Thoracic aorta (tissue), 2 donors: ENCODE measurements around the gene RCAN3. TPM values are rescaled to one million over a fixed set of nuclear protein-coding genes. Genes with fewer than 3 reads are reported as not detected.

Experiments
- ATAC-seq: fragments of 150-250 bp; one replicate; pipeline ENCODE4 v1.8.0; 2017; ENCODE audit warnings: low read depth; ENCODE audit not compliant: insufficient number of reproducible peaks, low FRiP score
- DNase-seq: peaks from one replicate; pipeline ENCODE4 v3.0.0-alpha.2; 2020; ENCODE audit warnings: low spot score
- H3K27ac ChIP-seq, 2 donors: fragments of 200-600 bp; sonication (generic); 1 replicate in 1 of 2; 2 replicates in 1 of 2; pipeline ENCODE4 v1.5.1; 2016; ENCODE audit warnings: mild to moderate bottlenecking in 2 of 2, moderate library complexity in 2 of 2
- H3K27me3 ChIP-seq: fragments of 200-600 bp; sonication (generic); replicated peaks from 2 replicates; pipeline ENCODE4 v1.6.0; 2016; ENCODE audit warnings: mild to moderate bottlenecking; ENCODE audit not compliant: insufficient read depth
- H3K36me3 ChIP-seq: fragments of 200-600 bp; sonication (generic); one replicate; pipeline ENCODE4 v1.5.1; 2016
- H3K4me1 ChIP-seq, 2 donors: fragments of 200-600 bp; sonication (generic); 1 replicate in 1 of 2; 2 replicates in 1 of 2; pipeline versions ENCODE4 v1.5.1 to v1.6.0; 2016; ENCODE audit warnings: low read depth in 2 of 2, mild to moderate bottlenecking in 1 of 2; ENCODE audit not compliant: control insufficient read depth in 1 of 2
- H3K4me3 ChIP-seq: fragments of 200-600 bp; sonication (generic); 2 replicates; pipeline ENCODE4 v1.5.1; 2016; ENCODE audit warnings: mild to moderate bottlenecking
- H3K9me3 ChIP-seq: fragments of 200-600 bp; sonication (generic); 2 replicates; pipeline ENCODE4 v1.5.1; 2016
- total RNA-seq, 2 donors: library from RNA; depleted of rRNA; stranded (reverse); fragments of >200 nt; gene quantifications; one replicate each; pipeline versions ENCODE4 v1.1.0 to v1.2.3, GENCODE V29; 2016
- TF ChIP-seq, protein P1 (sequence below): fragments of 200-600 bp; sonication (generic); IDR thresholded peaks from one replicate; pipeline ENCODE4 v1.5.1; 2019; ENCODE audit warnings: antibody characterized with exemption

RCAN3 gene
- total RNA-seq, 2 donors from 2014 or later = 2.6 to 7.3 TPM

DNA sequence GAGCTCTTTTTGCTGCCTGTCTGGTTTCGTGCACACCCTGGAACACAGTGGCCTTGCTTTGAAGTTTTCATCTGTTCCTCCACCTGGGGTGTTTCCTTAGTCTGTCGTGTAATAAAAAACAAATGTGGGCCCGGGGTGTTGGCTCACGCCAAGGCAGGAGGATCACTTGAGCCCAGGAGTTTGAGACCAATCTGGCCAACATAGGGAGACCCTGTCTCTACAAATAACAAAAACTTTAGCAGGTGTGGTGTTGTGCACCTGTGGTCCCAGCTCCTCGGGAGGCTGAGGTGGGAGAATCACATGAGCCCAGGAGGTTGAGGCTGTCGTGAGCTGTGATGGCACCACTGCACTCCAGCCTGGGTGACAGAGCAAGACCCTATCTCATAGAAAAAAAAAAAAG, 57.7 kb downstream of the RCAN3 start:
- Histone ChIP-seq H3K27me3 (no peaks in the 10 kb centered on the region), H3K36me3 (no peaks in the 10 kb centered on the region), H3K27ac (no peak overlapping the region), H3K4me1 (no peaks in the 10 kb centered on the region), H3K4me3 (no peak overlapping the region), H3K9me3 (no peaks in the 10 kb centered on the region)
- no peak for DNase-seq
- no peak for ATAC-seq
- TF ChIP-seq, protein P1, sequence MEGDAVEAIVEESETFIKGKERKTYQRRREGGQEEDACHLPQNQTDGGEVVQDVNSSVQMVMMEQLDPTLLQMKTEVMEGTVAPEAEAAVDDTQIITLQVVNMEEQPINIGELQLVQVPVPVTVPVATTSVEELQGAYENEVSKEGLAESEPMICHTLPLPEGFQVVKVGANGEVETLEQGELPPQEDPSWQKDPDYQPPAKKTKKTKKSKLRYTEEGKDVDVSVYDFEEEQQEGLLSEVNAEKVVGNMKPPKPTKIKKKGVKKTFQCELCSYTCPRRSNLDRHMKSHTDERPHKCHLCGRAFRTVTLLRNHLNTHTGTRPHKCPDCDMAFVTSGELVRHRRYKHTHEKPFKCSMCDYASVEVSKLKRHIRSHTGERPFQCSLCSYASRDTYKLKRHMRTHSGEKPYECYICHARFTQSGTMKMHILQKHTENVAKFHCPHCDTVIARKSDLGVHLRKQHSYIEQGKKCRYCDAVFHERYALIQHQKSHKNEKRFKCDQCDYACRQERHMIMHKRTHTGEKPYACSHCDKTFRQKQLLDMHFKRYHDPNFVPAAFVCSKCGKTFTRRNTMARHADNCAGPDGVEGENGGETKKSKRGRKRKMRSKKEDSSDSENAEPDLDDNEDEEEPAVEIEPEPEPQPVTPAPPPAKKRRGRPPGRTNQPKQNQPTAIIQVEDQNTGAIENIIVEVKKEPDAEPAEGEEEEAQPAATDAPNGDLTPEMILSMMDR = no peak

DNA sequence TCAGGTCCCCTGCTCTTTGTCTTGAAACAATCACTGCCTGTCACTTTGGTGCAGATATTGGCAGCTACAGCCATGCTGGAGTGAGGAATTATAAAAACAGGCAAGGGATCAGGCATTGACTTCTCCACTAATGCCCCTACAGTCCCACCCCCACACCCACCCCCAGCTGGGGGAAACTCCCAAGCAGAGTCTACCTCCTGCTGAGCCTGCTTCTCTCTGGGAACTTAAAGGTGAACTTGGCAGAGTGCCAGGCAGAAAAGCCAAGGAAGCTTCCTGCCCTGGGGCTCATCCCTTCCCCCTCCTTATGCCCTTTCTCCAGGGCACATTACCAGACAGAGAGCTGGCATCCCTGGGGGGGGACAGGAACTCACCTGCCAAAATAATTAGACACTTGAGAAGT, 60.0 kb downstream of the RCAN3 start:
- no peak overlapping the region for H3K4me3 ChIP-seq
- no peaks in the 10 kb centered on the region for H3K4me1 ChIP-seq
- H3K36me3 ChIP-seq = no peaks in the 10 kb centered on the region
- no peak overlapping the region for H3K27ac ChIP-seq
- DNase-seq (no peak), ATAC-seq (no peak)
- TF ChIP-seq, protein P1 = no peak
- H3K27me3 ChIP-seq = no peaks in the 10 kb centered on the region
- no peaks in the 10 kb centered on the region for H3K9me3 ChIP-seq

DNA sequence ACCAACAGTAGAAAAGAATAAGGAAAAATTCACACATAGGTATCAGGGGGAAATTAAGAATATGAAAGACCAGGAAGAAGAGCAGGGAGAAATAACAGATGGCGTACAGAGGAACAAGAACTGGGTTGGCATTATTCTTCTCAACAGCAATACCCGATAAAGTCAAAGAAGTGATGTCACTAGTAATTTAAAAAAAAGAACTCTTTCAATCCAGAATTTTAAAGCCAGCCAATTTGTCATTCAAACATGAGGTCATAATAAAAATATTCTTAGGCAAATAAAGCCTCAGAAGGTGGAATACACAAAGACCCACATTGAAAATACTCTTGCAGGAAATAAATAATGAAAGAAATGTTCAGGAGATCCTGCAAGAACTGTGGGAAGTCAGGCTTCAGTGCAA, 62.1 kb downstream of the RCAN3 start:
- H3K27ac ChIP-seq = no peak overlapping the region
- TF ChIP-seq, protein P1 = no peak
- H3K27me3 ChIP-seq = no peaks in the 10 kb centered on the region
- no peaks in the 10 kb centered on the region for H3K9me3 ChIP-seq
- H3K4me3 ChIP-seq = no peak overlapping the region
- no peaks in the 10 kb centered on the region for H3K4me1 ChIP-seq
- ATAC-seq (no peak), DNase-seq (no peak)
- H3K36me3 ChIP-seq = no peaks in the 10 kb centered on the region

DNA sequence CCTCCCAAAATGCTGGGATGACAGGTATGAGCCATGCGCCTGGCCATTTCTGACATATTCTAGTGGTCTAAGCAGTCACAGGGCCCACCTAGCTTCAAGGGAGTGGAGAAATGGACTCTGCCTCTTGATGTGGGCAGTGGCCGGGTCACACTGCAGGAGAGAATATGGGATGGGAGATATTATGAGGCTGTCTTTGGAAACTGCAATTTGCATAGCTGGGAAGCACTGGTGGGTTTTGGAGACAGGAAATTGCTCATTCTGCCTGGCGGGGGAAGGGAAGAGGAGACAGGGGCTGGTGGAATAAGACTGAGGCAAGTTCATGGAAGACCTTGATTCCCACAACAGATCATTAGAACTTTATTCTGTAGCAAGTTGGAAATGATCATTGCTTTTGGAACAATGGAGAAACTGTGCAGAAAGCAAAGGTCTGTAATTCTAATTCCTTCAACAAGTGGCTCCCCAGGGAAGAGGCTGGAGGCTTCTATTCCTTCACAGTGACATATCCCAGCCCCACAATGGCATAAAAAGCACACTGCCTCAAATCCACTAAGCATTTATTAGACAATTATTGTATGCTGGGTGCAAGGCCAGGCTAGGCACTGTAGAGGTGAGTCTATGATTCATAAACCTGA, 63.7 kb downstream of the RCAN3 start:
- H3K9me3 ChIP-seq = no peaks in the 10 kb centered on the region
- no peak overlapping the region for H3K27ac ChIP-seq
- H3K4me3 ChIP-seq = no peak overlapping the region
- H3K4me1 ChIP-seq = no peaks in the 10 kb centered on the region
- TF ChIP-seq, protein P1 = no peak
- H3K36me3 ChIP-seq = no peaks in the 10 kb centered on the region
- ATAC-seq (no peak), DNase-seq (no peak)
- H3K27me3 ChIP-seq = no peaks in the 10 kb centered on the region

DNA sequence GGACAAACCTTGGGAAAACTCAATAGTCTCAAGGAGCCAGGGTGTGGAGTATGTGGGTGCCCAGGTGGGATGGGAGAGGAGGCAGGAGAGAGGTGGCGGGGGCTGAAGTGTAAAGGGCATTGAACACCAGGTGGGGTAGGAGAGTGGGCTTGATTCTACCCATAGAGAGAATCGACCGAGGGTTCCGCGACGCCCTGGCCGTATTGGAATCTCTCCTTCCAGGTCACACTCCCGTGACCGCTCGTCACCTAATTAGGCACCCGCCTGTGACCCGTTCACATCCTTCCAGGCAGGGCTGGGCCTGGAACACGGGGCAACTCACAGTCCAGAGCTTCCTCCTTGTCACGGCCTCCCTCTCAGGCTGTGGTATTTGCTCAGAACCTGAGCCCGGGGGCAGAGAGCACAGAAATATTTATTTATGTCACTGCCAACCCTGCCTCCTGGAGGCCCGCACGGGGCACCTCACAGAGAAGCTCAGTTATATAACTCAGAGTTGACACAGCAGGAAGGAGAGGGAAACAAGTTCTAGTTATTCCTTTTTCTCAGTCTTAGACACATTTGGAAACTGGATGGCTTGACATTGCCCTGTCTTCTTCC, 65.3 kb downstream of the RCAN3 start:
- no peak for DNase-seq
- Histone ChIP-seq H3K27me3 (no peaks in the 10 kb centered on the region), H3K4me3 (no peak overlapping the region), H3K4me1 (no peaks in the 10 kb centered on the region), H3K36me3 (no peaks in the 10 kb centered on the region), H3K27ac (no peak overlapping the region), H3K9me3 (no peaks in the 10 kb centered on the region)
- TF ChIP-seq, protein P1 = no peak
- no peak for ATAC-seq
